ENCODE results near the gene TMEM106A. TPM values are rescaled to one million over a fixed set of nuclear protein-coding genes. Genes with fewer than 3 reads are reported as not detected.

TMEM106A gene
- total and polyA plus RNA-seq, 2 of the 13 experiments (the other 11 are each of a cell fraction or from before 2014, with no cell fraction given): 16.9 to 35.9 TPM

- TF ChIP-seq, protein P1, sequence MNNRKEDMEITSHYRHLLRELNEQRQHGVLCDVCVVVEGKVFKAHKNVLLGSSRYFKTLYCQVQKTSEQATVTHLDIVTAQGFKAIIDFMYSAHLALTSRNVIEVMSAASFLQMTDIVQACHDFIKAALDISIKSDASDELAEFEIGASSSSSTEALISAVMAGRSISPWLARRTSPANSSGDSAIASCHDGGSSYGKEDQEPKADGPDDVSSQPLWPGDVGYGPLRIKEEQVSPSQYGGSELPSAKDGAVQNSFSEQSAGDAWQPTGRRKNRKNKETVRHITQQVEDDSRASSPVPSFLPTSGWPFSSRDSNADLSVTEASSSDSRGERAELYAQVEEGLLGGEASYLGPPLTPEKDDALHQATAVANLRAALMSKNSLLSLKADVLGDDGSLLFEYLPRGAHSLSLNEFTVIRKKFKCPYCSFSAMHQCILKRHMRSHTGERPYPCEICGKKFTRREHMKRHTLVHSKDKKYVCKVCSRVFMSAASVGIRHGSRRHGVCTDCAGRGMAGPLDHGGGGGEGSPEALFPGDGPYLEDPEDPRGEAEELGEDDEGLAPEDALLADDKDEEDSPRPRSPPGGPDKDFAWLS (CRISPR knock-in tag; IDR thresholded peaks at IDR 0.05; ENCODE audit: borderline replicate concordance): no peak
- TF ChIP-seq MEIS1 (CRISPR knock-in tag; IDR thresholded peaks at IDR 0.05; ENCODE audit: borderline replicate concordance) (peak; percentile 58; the same call in 1 of the 2 replicates), EP300 (IDR thresholded peaks at IDR 0.05; ENCODE audit: low read depth in 2 of 2, low read length in 2 of 2) (peak; percentile 40 to 73; a peak in 3 of 4 replicates), EP300 (CRISPR knock-in tag; IDR thresholded peaks at IDR 0.05; ENCODE audit: borderline replicate concordance) (no peak; the same call in 1 of the 2 replicates), RXRB (CRISPR knock-in tag; IDR thresholded peaks at IDR 0.05; ENCODE audit: borderline replicate concordance) (peak; percentile 84; the same call in 1 of the 2 replicates), SP140L (CRISPR knock-in tag; IDR thresholded peaks at IDR 0.05; ENCODE audit: borderline replicate concordance) (no peak), ZKSCAN8 (CRISPR knock-in tag; IDR thresholded peaks at IDR 0.05; ENCODE audit: borderline replicate concordance) (no peak), ZNF343 (CRISPR knock-in tag; IDR thresholded peaks at IDR 0.05) (no peak), SALL1 (CRISPR knock-in tag; IDR thresholded peaks at IDR 0.05) (peak; percentile 88), BHLHE40 (IDR thresholded peaks at IDR 0.05; ENCODE audit: low read length) (peak; percentile 97), MYC (CRISPR knock-in tag; IDR thresholded peaks at IDR 0.05; ENCODE audit: borderline replicate concordance) (peak; percentile 15; the same call in 1 of the 2 replicates), ZNF83 (CRISPR knock-in tag; IDR thresholded peaks at IDR 0.05; ENCODE audit: borderline replicate concordance) (peak; percentile 71; the same call in 1 of the 2 replicates), ATF3 (CRISPR knock-in tag; IDR thresholded peaks at IDR 0.05) (no peak), BCLAF1 (IDR thresholded peaks at IDR 0.05) (no peak), PLSCR1 (CRISPR knock-in tag; IDR thresholded peaks at IDR 0.05; ENCODE audit: borderline replicate concordance) (no peak), NFATC3 (CRISPR knock-in tag; IDR thresholded peaks at IDR 0.05) (no peak), SOX6 (IDR thresholded peaks at IDR 0.05) (no peak), SOX6 (CRISPR knock-in tag; IDR thresholded peaks at IDR 0.05) (peak; percentile 69), ZNF891 (CRISPR knock-in tag; IDR thresholded peaks at IDR 0.05) (0 out of 2 replicates have a peak, but pooled peaks have one; percentile 55)
- TF ChIP-seq, protein P2, sequence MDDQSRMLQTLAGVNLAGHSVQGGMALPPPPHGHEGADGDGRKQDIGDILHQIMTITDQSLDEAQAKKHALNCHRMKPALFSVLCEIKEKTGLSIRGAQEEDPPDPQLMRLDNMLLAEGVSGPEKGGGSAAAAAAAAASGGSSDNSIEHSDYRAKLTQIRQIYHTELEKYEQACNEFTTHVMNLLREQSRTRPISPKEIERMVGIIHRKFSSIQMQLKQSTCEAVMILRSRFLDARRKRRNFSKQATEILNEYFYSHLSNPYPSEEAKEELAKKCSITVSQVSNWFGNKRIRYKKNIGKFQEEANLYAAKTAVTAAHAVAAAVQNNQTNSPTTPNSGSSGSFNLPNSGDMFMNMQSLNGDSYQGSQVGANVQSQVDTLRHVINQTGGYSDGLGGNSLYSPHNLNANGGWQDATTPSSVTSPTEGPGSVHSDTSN (CRISPR knock-in tag; IDR thresholded peaks at IDR 0.05; ENCODE audit: borderline replicate concordance): no peak
- TF ChIP-seq, protein P3, sequence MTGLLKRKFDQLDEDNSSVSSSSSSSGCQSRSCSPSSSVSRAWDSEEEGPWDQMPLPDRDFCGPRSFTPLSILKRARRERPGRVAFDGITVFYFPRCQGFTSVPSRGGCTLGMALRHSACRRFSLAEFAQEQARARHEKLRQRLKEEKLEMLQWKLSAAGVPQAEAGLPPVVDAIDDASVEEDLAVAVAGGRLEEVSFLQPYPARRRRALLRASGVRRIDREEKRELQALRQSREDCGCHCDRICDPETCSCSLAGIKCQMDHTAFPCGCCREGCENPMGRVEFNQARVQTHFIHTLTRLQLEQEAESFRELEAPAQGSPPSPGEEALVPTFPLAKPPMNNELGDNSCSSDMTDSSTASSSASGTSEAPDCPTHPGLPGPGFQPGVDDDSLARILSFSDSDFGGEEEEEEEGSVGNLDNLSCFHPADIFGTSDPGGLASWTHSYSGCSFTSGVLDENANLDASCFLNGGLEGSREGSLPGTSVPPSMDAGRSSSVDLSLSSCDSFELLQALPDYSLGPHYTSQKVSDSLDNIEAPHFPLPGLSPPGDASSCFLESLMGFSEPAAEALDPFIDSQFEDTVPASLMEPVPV (CRISPR knock-in tag; IDR thresholded peaks at IDR 0.05): no peak
Measured at GRCh38 chr17:43169561-43170139, 42.0 kb upstream of the TMEM106A start (continued).

Data from HepG2 (cell line).